BJ (cell line): ENCODE results near the gene BPIFB6. TPM values are rescaled to one million over a fixed set of nuclear protein-coding genes. Genes with fewer than 3 reads are reported as not detected.

Experiments
- CTCF ChIA-PET: fragments of 350-600 bp; formaldehyde crosslinking; extraction: SDS; loops from one replicate; lab custom pipeline; 2021; ENCODE audit warnings: antibody characterized with exemption, inconsistent platforms; lab: Yijun Ruan, JAX
- POLR2A ChIA-PET: fragments of 300-600 bp; sonication (Branson Sonifier 250); formaldehyde crosslinking; extraction: SDS; loops from one replicate; lab custom pipeline; 2021; ENCODE audit warnings: antibody characterized with exemption; lab: Charles Lee
- DNase-seq: peaks from one replicate; pipeline ENCODE4 v3.0.0-alpha.2; 2011; ENCODE audit warnings: low read depth
- H3K27me3 ChIP-seq: 2 replicates; pipeline ENCODE4 v1.6.0; 2011; ENCODE audit warnings: low read length; ENCODE audit not compliant: control insufficient read depth, insufficient read depth
- H3K36me3 ChIP-seq: 2 replicates; pipeline ENCODE4 v1.5.1; 2011; ENCODE audit warnings: low read length; ENCODE audit not compliant: control insufficient read depth, insufficient read depth
- H3K4me3 ChIP-seq: 2 replicates; pipeline ENCODE4 v1.5.1; 2011; ENCODE audit warnings: low read depth, mild to moderate bottlenecking, control low read depth, low read length
- CTCF ChIP-seq: IDR thresholded peaks from 2 replicates; pipeline ENCODE4 v1.5.1; 2011; ENCODE audit warnings: low read depth, mild to moderate bottlenecking, control low read depth, inconsistent platforms, low read length, moderate library complexity; ENCODE audit not compliant: insufficient read depth
- polyA plus RNA-seq: library from polyadenylated mRNA; depleted of rRNA; stranded (reverse); fragments of >200 nt; gene quantifications from 2 replicates; pipeline ENCODE4 v1.2.3, GENCODE V29; 2011

The BPIFB6 gene
- polyA plus RNA-seq, 1 experiment: not detected

- ChIA-PET POLR2A (no interaction called here), CTCF (no interaction called here)
- H3K27me3 ChIP-seq: no peaks in the 10 kb centered on the region
- no peak for TF ChIP-seq CTCF
- H3K4me3 ChIP-seq: no peak overlapping the region
- no peaks in the 10 kb centered on the region for H3K36me3 ChIP-seq
- no peak for DNase-seq
These were observed 27.7 kb downstream of the BPIFB6 start for GRCh38 chr20:33059136-33059535.

GRCh38 chr20:33059741-33060390 is 28.4 kb downstream of the BPIFB6 start:
- no peaks in the 10 kb centered on the region for H3K27me3 ChIP-seq
- no peaks in the 10 kb centered on the region for H3K36me3 ChIP-seq
- DNase-seq: no peak

GRCh38 chr20:33061658-33062028 is 30.2 kb downstream of the BPIFB6 start:
- POLR2A ChIA-PET: no interaction called here
- CTCF ChIA-PET: no interaction called here

More at GRCh38 chr20:33059741-33060390, 28.4 kb downstream of the BPIFB6 start:
- ChIA-PET POLR2A (no interaction called here), CTCF (no interaction called here)
- no peak overlapping the region for H3K4me3 ChIP-seq
- TF ChIP-seq CTCF: no peak

GRCh38 chr20:33062105-33062824 is 30.8 kb downstream of the BPIFB6 start:
- CTCF ChIA-PET: no interaction called here
- no peak for DNase-seq
- POLR2A ChIA-PET: no interaction called here
- no peak for TF ChIP-seq CTCF
- Histone ChIP-seq H3K27me3 (peaks cover 2% of the 10 kb centered on the region; the same call in 1 of the 2 replicates), H3K4me3 (no peak overlapping the region), H3K36me3 (no peaks in the 10 kb centered on the region)

More at GRCh38 chr20:33061658-33062028, 30.2 kb downstream of the BPIFB6 start:
- no peaks in the 10 kb centered on the region for H3K36me3 ChIP-seq
- H3K27me3 ChIP-seq: 0 out of 2 replicates have a peak, but pooled peaks cover 2% of the 10 kb centered on the region
- H3K4me3 ChIP-seq: no peak overlapping the region
- no peak for DNase-seq
- no peak for TF ChIP-seq CTCF

GRCh38 chr20:33062825-33063149 is 31.3 kb downstream of the BPIFB6 start:
- DNase-seq: no peak
- TF ChIP-seq CTCF: no peak
- H3K36me3 ChIP-seq: no peaks in the 10 kb centered on the region
- CTCF ChIA-PET: no interaction called here
- POLR2A ChIA-PET: no interaction called here
- peaks cover 2% of the 10 kb centered on the region; the same call in 1 of the 2 replicates for H3K27me3 ChIP-seq
- no peak overlapping the region for H3K4me3 ChIP-seq
